ENCODE measurements around the gene GPR15LG. TPM values are rescaled to one million over a fixed set of nuclear protein-coding genes. Genes with fewer than 3 reads are reported as not detected.

Gene GPR15LG
- total RNA-seq, 2 donors from 2014 or later, result not detected

GRCh38 chr10:84233940-84234339 lies 60.3 kb downstream of the GPR15LG start:
- no peaks in the 10 kb centered on the region for H3K4me1 ChIP-seq
- TF ChIP-seq POLR2A (IDR thresholded peaks at IDR 0.05), result no peak
- peaks cover 0 to 6% of the 10 kb centered on the region in 2 donors for H3K27me3 ChIP-seq
- no peaks in the 10 kb centered on the region for H3K9me3 ChIP-seq
- no peak overlapping the region for H3K4me3 ChIP-seq
- DNase-seq (no peak), ATAC-seq (no peak)
- no peak overlapping the region for H3K27ac ChIP-seq
- intact Hi-C loops (cut with DNase I), result no loop called here
- WGBS, 2 donors, result 68 to 75% methylated on average over 2 to 4 of the region's 4 CpGs
- H3K36me3 ChIP-seq (replicated peaks in 1 of 2; ENCODE audit: insufficient read depth in 1 of 2, low read depth in 2 of 2), result no peaks in the 10 kb centered on the region

GRCh38 chr10:84234479-84234878 lies 60.9 kb downstream of the GPR15LG start:
- H3K4me3 ChIP-seq, result no peak overlapping the region
- H3K9me3 ChIP-seq, result no peaks in the 10 kb centered on the region
- WGBS, 2 donors, result 63 to 89% methylated on average over 4 of the region's 4 CpGs
- H3K4me1 ChIP-seq, result no peaks in the 10 kb centered on the region
- ATAC-seq (no peak), DNase-seq (no peak)
- H3K27me3 ChIP-seq, result peaks cover 0 to 6% of the 10 kb centered on the region in 2 donors
- H3K27ac ChIP-seq, result no peak overlapping the region
- intact Hi-C loops (cut with DNase I), result no loop called here
- no peaks in the 10 kb centered on the region for H3K36me3 ChIP-seq (replicated peaks in 1 of 2; ENCODE audit: insufficient read depth in 1 of 2, low read depth in 2 of 2)
- no peak for TF ChIP-seq POLR2A (IDR thresholded peaks at IDR 0.05)
- no peak for TF ChIP-seq CTCF (IDR thresholded peaks at IDR 0.05)

Other genes with a start within 250 kb of the GPR15LG start
- 10 to 100 TPM; 52.1 to 55.5 TPM for gene GHITM, start 34.3 kb upstream of the GPR15LG start, total RNA-seq
- gene CDHR1, start 20.7 kb downstream of the GPR15LG start, total RNA-seq, result under 1 TPM in 1 of 2 donors, not detected in 1; 0.26 TPM
- gene LRIT2, start 51.7 kb downstream of the GPR15LG start, total RNA-seq, result not detected
- not detected for gene LRIT1, start 67.7 kb downstream of the GPR15LG start, total RNA-seq
- gene RGR, start 71.3 kb downstream of the GPR15LG start, total RNA-seq, result not detected
- gene CCSER2, start 154.8 kb downstream of the GPR15LG start, total RNA-seq, result 10 to 100 TPM; 14.5 to 20.0 TPM

All from body of pancreas (tissue), 4 donors.